Ovary (tissue), 3 donors: ENCODE data around the gene RIPOR2.

Experiments
- CTCF ChIP-seq, 3 donors: fragments of 450-650 bp in 2 of 3; fragments of 200-600 bp in 1 of 3; IDR thresholded peaks; one replicate each; pipeline versions ENCODE4 v1.5.1 to v1.8.0; 2016 to 2022; ENCODE audit warnings: antibody characterized with exemption in 3 of 3, mild to moderate bottlenecking in 1 of 3
- EP300 ChIP-seq: sonication (generic); formaldehyde crosslinking; IDR thresholded peaks from one replicate; pipeline ENCODE4 v1.6.1; 2017; ENCODE audit warnings: antibody characterized with exemption
- POLR2A ChIP-seq: fragments of 450-650 bp; IDR thresholded peaks from one replicate; pipeline ENCODE4 v1.6.1; 2017; ENCODE audit warnings: antibody characterized with exemption, mild to moderate bottlenecking, moderate library complexity
- donor health status: DM: no; HTN: no; CAD: no.

- no peak for TF ChIP-seq CTCF (IDR thresholded peaks at IDR 0.05)
- no peak for TF ChIP-seq EP300
- TF ChIP-seq POLR2A: no peak
Measured at GRCh38 chr6:24893342-24893850, 42.4 kb downstream of the RIPOR2 start.
